HepG2 (cell line): ENCODE results near the gene LASP1. TPM values are rescaled to one million over a fixed set of nuclear protein-coding genes. Genes with fewer than 3 reads are reported as not detected.

Source experiments
- ARID2 ChIP-seq: sonication (generic); formaldehyde crosslinking; IDR thresholded peaks from 2 replicates; pipeline ENCODE4 v1.8.1; 2022; ENCODE audit warnings: mild to moderate bottlenecking, missing genetic modification reagents, borderline replicate concordance
- CREB3 ChIP-seq: sonication (generic); formaldehyde crosslinking; IDR thresholded peaks from 2 replicates; pipeline ENCODE4 v1.5.0; 2020; ENCODE audit warnings: missing genetic modification reagents
- CREM ChIP-seq, 2 experiments: sonication (generic) in 1 of 2; formaldehyde crosslinking in 1 of 2; IDR thresholded peaks; 2 replicates each; pipeline versions ENCODE4 v1.4.0 to v1.6.1; 2016 to 2020; ENCODE audit warnings: antibody characterized with exemption in 1 of 2, mild to moderate bottlenecking in 1 of 2, missing genetic modification reagents in 1 of 2
- FOSL1 ChIP-seq: sonication (generic); formaldehyde crosslinking; IDR thresholded peaks from 2 replicates; pipeline ENCODE4 v1.9.0; 2021; ENCODE audit warnings: missing genetic modification reagents, borderline replicate concordance
- FOXP4 ChIP-seq: sonication (generic); formaldehyde crosslinking; IDR thresholded peaks from 2 replicates; pipeline ENCODE4 v1.4.0; 2020; ENCODE audit warnings: missing genetic modification reagents
- GPN1 ChIP-seq: sonication (generic); formaldehyde crosslinking; IDR thresholded peaks from 2 replicates; pipeline ENCODE4 v1.5.1; 2020; ENCODE audit warnings: missing genetic modification reagents, borderline replicate concordance
- HNRNPK ChIP-seq: fragments of 200-400 bp; formaldehyde crosslinking; IDR thresholded peaks from 2 replicates; pipeline ENCODE4 v1.6.1; 2018; ENCODE audit warnings: low read length, low read depth, moderate library complexity, mild to moderate bottlenecking; ENCODE audit not compliant: poor library complexity, severe bottlenecking
- MTF1 ChIP-seq: sonication (generic); formaldehyde crosslinking; IDR thresholded peaks from 2 replicates; pipeline ENCODE4 v1.5.0; 2020; ENCODE audit warnings: missing genetic modification reagents
- NCOA2 ChIP-seq: sonication (generic); formaldehyde crosslinking; IDR thresholded peaks from 2 replicates; pipeline ENCODE4 v1.8.0; 2022; ENCODE audit warnings: inconsistent platforms
- PAF1 ChIP-seq: IDR thresholded peaks from 2 replicates; pipeline ENCODE4 v1.6.1; 2016; ENCODE audit warnings: missing genetic modification reagents, missing compliant biosample characterization
- PRMT3 ChIP-seq: sonication (generic); formaldehyde crosslinking; IDR thresholded peaks from 2 replicates; pipeline ENCODE4 v1.8.1; 2022; ENCODE audit warnings: low read depth, mild to moderate bottlenecking, moderate library complexity, missing genetic modification reagents, borderline replicate concordance
- THAP8 ChIP-seq: sonication (generic); formaldehyde crosslinking; IDR thresholded peaks from 2 replicates; pipeline ENCODE4 v1.5.1; 2020; ENCODE audit warnings: missing genetic modification reagents, mild to moderate bottlenecking, borderline replicate concordance
- ZNF276 ChIP-seq: sonication (generic); formaldehyde crosslinking; IDR thresholded peaks from 2 replicates; pipeline ENCODE4 v1.4.0; 2020; ENCODE audit warnings: mild to moderate bottlenecking, low read depth, missing genetic modification reagents
- ZNF296 ChIP-seq: sonication (generic); formaldehyde crosslinking; conservative IDR thresholded peaks from 2 replicates; pipeline ENCODE4 v1.5.0; 2020; ENCODE audit warnings: mild to moderate bottlenecking, missing genetic modification reagents
- ZNF441 ChIP-seq: sonication (generic); formaldehyde crosslinking; IDR thresholded peaks from 2 replicates; pipeline ENCODE4 v1.7.0; 2021; ENCODE audit warnings: missing genetic modification reagents, borderline replicate concordance
- ZNF713 ChIP-seq: sonication (generic); formaldehyde crosslinking; IDR thresholded peaks from 2 replicates; pipeline ENCODE4 v1.4.0; 2020; ENCODE audit warnings: mild to moderate bottlenecking, missing genetic modification reagents
- ZNF788 ChIP-seq: sonication (generic); formaldehyde crosslinking; IDR thresholded peaks from 2 replicates; pipeline ENCODE4 v1.5.0; 2020; ENCODE audit warnings: mild to moderate bottlenecking, missing genetic modification reagents, borderline replicate concordance
- polyA plus RNA-seq, 8 experiments: library from polyadenylated mRNA; depleted of rRNA in 3 of 8; stranded (reverse) in 7 of 8; unstranded in 1 of 8; fragments of >200 nt; fragmentation: Illumina TruSeq in 4 of 8; extraction: Trizol in 4 of 8; gene quantifications; 2 replicates each; pipeline versions ENCODE4 v1.2.1 to v1.2.3, GENCODE V29; 2011 to 2016; ENCODE audit warnings: low read depth in 4 of 8, missing spikeins in 1 of 8, mixed read lengths in 1 of 8; ENCODE audit not compliant: insufficient read depth in 1 of 8
- total RNA-seq, 5 experiments: library from RNA; depleted of rRNA; stranded (reverse); fragments of >200 nt; fragmentation: Illumina TruSeq; extraction: Trizol; gene quantifications; 2 replicates each; pipeline ENCODE4 v1.2.3, GENCODE V29; 2016; ENCODE audit warnings: low read depth in 1 of 5
- TF ChIP-seq, protein P1 (sequence below): sonication (generic); formaldehyde crosslinking; IDR thresholded peaks from 2 replicates; pipeline ENCODE4 v1.4.0; 2020; ENCODE audit warnings: missing genetic modification reagents, mild to moderate bottlenecking, borderline replicate concordance
- TF ChIP-seq, protein P2 (sequence below): sonication (generic); formaldehyde crosslinking; IDR thresholded peaks from 2 replicates; pipeline ENCODE4 v1.9.0; 2021; ENCODE audit warnings: missing genetic modification reagents, borderline replicate concordance

Gene LASP1
- total and polyA plus RNA-seq, 2 of the 13 experiments (the other 11 are each of a cell fraction or from before 2014, with no cell fraction given), result 70.1 to 97.0 TPM

- no peak for TF ChIP-seq PAF1 (CRISPR knock-in tag)
- no peak for TF ChIP-seq ZNF788 (CRISPR knock-in tag)
- peak; percentile 82 for TF ChIP-seq FOXP4
- peak; percentile 57; the same call in 1 of the 2 replicates for TF ChIP-seq CREM (IDR thresholded peaks at IDR 0.05)
- no peak for TF ChIP-seq CREM (CRISPR knock-in tag; IDR thresholded peaks at IDR 0.05)
- TF ChIP-seq ZNF441 (CRISPR knock-in tag), result no peak
- TF ChIP-seq CREB3 (CRISPR knock-in tag), result no peak
- TF ChIP-seq, protein P1, sequence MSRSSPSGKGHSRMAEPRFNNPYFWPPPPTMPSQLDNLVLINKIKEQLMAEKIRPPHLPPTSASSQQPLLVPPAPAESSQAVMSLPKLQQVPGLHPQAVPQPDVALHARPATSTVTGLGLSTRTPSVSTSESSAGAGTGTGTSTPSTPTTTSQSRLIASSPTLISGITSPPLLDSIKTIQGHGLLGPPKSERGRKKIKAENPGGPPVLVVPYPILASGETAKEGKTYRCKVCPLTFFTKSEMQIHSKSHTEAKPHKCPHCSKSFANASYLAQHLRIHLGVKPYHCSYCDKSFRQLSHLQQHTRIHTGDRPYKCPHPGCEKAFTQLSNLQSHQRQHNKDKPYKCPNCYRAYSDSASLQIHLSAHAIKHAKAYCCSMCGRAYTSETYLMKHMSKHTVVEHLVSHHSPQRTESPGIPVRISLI (CRISPR knock-in tag), result no peak
- no peak for TF ChIP-seq HNRNPK
- TF ChIP-seq ZNF276, result no peak
- peak; percentile 80 for TF ChIP-seq NCOA2 (CRISPR knock-in tag)
- no peak for TF ChIP-seq MTF1 (CRISPR knock-in tag)
- no peak for TF ChIP-seq ZNF296
- no peak for TF ChIP-seq ARID2 (CRISPR knock-in tag)
- TF ChIP-seq PRMT3 (CRISPR knock-in tag), result no peak
- no peak for TF ChIP-seq ZNF713
- 0 out of 2 replicates have a peak, but pooled peaks have one; percentile 8 for TF ChIP-seq FOSL1 (CRISPR knock-in tag)
- TF ChIP-seq, protein P2, sequence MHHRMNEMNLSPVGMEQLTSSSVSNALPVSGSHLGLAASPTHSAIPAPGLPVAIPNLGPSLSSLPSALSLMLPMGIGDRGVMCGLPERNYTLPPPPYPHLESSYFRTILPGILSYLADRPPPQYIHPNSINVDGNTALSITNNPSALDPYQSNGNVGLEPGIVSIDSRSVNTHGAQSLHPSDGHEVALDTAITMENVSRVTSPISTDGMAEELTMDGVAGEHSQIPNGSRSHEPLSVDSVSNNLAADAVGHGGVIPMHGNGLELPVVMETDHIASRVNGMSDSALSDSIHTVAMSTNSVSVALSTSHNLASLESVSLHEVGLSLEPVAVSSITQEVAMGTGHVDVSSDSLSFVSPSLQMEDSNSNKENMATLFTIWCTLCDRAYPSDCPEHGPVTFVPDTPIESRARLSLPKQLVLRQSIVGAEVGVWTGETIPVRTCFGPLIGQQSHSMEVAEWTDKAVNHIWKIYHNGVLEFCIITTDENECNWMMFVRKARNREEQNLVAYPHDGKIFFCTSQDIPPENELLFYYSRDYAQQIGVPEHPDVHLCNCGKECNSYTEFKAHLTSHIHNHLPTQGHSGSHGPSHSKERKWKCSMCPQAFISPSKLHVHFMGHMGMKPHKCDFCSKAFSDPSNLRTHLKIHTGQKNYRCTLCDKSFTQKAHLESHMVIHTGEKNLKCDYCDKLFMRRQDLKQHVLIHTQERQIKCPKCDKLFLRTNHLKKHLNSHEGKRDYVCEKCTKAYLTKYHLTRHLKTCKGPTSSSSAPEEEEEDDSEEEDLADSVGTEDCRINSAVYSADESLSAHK (CRISPR knock-in tag), result no peak
- no peak for TF ChIP-seq THAP8 (CRISPR knock-in tag)
- no peak for TF ChIP-seq GPN1 (CRISPR knock-in tag)
These were observed 3.0 kb downstream of the LASP1 start (continued) for GRCh38 chr17:38872671-38873385.
